Measurements from ENCODE around the gene MVK.

- TF ChIP-seq CTCF (IDR thresholded peaks at IDR 0.05; ENCODE audit: insufficient read depth, low read length, poor library complexity, severe bottlenecking), result no peak
- TF ChIP-seq EZH2phosphoT487 (conservative IDR thresholded peaks at IDR 0.05; ENCODE audit: low read length), result no peak
Measured at GRCh38 chr12:109551108-109551507, 22.5 kb upstream of the MVK start.
